Measurements from ENCODE around the gene C11orf91.

The C11orf91 gene

DNA sequence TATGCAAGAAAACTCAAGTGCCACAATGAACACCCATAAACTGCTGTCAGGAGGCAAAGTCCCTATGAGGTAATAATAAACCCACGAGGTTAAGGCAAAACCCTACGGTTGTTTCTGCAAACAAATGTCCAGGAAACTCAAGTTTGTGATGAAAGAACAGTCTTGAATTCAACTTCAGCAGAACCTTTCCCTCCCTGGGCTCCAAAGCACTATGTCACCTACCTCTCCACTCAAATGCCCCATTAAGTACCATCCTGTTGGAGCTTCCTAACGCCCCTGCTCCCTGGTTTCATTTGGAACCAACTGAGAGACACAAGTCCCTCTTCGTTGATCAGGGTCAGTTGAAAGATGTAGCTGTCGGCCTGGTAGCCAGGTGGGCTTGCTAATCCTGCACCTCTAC lies 2.6 kb upstream of the C11orf91 start:
- H3K9me3 ChIP-seq (ENCODE audit: control insufficient read depth, insufficient read depth, low read length) = no peaks in the 10 kb centered on the region
- no peak overlapping the region for H3K4me3 ChIP-seq (ENCODE audit: low read depth, low read length)
- H3K4me1 ChIP-seq (ENCODE audit: control insufficient read depth, insufficient read depth, low read length) = peaks cover 8% of the 10 kb centered on the region
- H3K9ac ChIP-seq (ENCODE audit: low read depth, low read length) = no peak overlapping the region
- H3K27me3 ChIP-seq (ENCODE audit: control insufficient read depth, insufficient read depth, low read length) = peaks cover 9% of the 10 kb centered on the region
- no peaks in the 10 kb centered on the region for H3K36me3 ChIP-seq (ENCODE audit: control insufficient read depth, insufficient read depth, low read length)

DNA sequence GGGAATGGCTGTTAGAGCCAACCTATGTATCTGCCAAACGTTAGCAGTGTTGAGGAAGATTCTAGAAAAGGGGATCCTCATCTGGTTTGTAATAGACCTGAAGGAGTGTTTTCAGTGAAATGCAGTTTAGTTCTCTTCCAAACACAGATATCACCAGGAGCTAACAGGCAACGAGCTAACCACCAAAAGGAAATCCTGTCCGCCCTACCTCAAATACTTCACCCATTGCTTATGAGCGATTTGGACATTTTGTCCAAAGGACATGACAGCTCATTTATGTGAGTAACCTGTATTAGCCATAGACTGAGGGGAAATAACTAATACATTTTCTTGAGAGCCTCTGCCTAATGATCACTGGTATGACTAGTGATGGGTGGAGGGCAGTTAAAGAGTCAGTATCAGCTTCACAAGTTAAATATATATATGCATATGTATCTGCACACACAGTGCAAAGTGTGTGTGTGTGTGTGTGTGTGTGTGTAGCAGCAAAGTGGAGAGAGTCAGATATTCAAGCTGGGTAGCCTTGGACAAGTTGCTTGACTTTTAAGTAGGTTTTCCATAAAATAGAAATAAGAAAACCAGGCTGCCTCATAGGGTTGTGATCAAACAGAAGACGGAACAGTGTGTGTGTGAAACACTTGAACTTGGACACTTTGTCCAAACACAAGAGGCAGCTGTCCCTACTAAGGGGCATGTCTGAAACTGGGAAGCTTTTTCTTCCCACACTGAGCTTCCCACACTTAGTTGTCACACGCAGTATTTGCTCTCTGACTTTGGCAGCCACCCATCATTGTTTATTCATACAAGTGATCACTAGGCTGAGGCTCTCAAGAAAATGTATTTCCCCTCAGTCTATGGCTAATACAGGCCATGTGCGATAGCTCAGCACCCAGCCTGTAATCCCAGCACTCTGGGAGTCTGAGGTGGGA lies 940 bp upstream of the C11orf91 start:
- peaks cover 9% of the 10 kb centered on the region for H3K27me3 ChIP-seq (ENCODE audit: control insufficient read depth, insufficient read depth, low read length)
- H3K4me3 ChIP-seq (ENCODE audit: low read depth, low read length) = peak overlapping the region; percentile 33
- H3K9me3 ChIP-seq (ENCODE audit: control insufficient read depth, insufficient read depth, low read length) = no peaks in the 10 kb centered on the region
- no peaks in the 10 kb centered on the region for H3K36me3 ChIP-seq (ENCODE audit: control insufficient read depth, insufficient read depth, low read length)
- H3K4me1 ChIP-seq (ENCODE audit: control insufficient read depth, insufficient read depth, low read length) = peaks cover 8% of the 10 kb centered on the region
- H3K9ac ChIP-seq (ENCODE audit: low read depth, low read length) = peak overlapping the region; percentile 60

DNA sequence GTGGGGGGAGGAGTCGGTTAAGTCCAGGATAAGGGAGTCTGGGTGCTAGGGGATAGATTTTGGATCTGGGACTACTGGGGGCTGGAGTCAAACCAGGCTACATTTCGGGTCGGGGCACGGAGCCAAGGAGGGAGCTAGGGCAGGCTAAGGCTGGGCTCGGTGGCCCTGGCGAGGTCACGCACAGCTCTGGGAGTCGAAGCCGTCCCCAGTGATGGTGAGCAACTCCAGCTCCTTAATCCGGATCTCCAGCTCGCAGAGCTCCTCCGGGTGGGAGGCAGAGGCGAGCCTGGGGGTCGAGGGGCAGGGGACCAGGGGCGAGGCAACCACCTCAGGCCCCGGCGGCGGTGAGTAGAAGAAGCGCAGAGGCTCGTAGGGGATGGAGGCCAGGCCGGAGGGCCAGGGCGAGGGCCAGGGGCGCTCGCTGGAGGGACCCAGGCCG lies 544 bp downstream of the C11orf91 start:
- Histone ChIP-seq H3K4me1 (ENCODE audit: control insufficient read depth, insufficient read depth, low read length) (peaks cover 11% of the 10 kb centered on the region), H3K4me3 (ENCODE audit: low read depth, low read length) (peak overlapping the region; percentile 28), H3K27me3 (ENCODE audit: control insufficient read depth, insufficient read depth, low read length) (peaks cover 9% of the 10 kb centered on the region), H3K9me3 (ENCODE audit: control insufficient read depth, insufficient read depth, low read length) (no peaks in the 10 kb centered on the region), H3K9ac (ENCODE audit: low read depth, low read length) (no peak overlapping the region), H3K36me3 (ENCODE audit: control insufficient read depth, insufficient read depth, low read length) (no peaks in the 10 kb centered on the region)

GRCh38 chr11:33699515-33700062 lies 1.0 kb downstream of the C11orf91 start:
- H3K4me1 ChIP-seq (ENCODE audit: control insufficient read depth, insufficient read depth, low read length) = peaks cover 12% of the 10 kb centered on the region
- no peaks in the 10 kb centered on the region for H3K9me3 ChIP-seq (ENCODE audit: control insufficient read depth, insufficient read depth, low read length)
- peak overlapping the region; percentile 28 for H3K4me3 ChIP-seq (ENCODE audit: low read depth, low read length)
- H3K9ac ChIP-seq (ENCODE audit: low read depth, low read length) = no peak overlapping the region
- H3K27me3 ChIP-seq (ENCODE audit: control insufficient read depth, insufficient read depth, low read length) = peaks cover 9% of the 10 kb centered on the region
- no peaks in the 10 kb centered on the region for H3K36me3 ChIP-seq (ENCODE audit: control insufficient read depth, insufficient read depth, low read length)

- Histone ChIP-seq H3K27me3 (ENCODE audit: control insufficient read depth, insufficient read depth, low read length) (peaks cover 9% of the 10 kb centered on the region), H3K36me3 (ENCODE audit: control insufficient read depth, insufficient read depth, low read length) (no peaks in the 10 kb centered on the region), H3K4me1 (ENCODE audit: control insufficient read depth, insufficient read depth, low read length) (peaks cover 12% of the 10 kb centered on the region), H3K9ac (ENCODE audit: low read depth, low read length) (no peak overlapping the region), H3K4me3 (ENCODE audit: low read depth, low read length) (no peak overlapping the region), H3K9me3 (ENCODE audit: control insufficient read depth, insufficient read depth, low read length) (no peaks in the 10 kb centered on the region)
Observed at GRCh38 chr11:33698921-33699320, 1.7 kb downstream of the C11orf91 start.

DNA sequence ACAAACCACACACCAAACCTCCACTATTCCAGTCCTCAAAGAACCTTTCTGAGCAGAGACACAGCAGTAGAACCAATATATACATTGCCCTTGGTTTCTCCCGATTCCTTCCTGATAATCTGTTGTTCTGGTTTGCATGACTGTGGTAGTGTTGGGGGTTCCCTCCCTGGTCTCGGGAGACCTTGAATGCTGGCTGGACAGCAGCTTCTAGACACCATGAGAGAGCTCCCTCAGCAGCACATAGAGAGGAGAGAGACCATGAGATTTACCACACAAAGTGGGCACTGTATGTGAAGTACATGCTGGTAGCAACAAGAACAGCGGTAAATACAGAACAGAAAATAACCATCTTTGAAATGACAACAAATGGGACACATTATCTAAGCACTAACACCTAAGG lies 2.6 kb downstream of the C11orf91 start:
- peaks cover 9% of the 10 kb centered on the region for H3K27me3 ChIP-seq (ENCODE audit: control insufficient read depth, insufficient read depth, low read length)
- no peaks in the 10 kb centered on the region for H3K9me3 ChIP-seq (ENCODE audit: control insufficient read depth, insufficient read depth, low read length)
- no peak overlapping the region for H3K9ac ChIP-seq (ENCODE audit: low read depth, low read length)
- no peak overlapping the region for H3K4me3 ChIP-seq (ENCODE audit: low read depth, low read length)
- H3K36me3 ChIP-seq (ENCODE audit: control insufficient read depth, insufficient read depth, low read length) = no peaks in the 10 kb centered on the region
- peaks cover 12% of the 10 kb centered on the region for H3K4me1 ChIP-seq (ENCODE audit: control insufficient read depth, insufficient read depth, low read length)

DNA sequence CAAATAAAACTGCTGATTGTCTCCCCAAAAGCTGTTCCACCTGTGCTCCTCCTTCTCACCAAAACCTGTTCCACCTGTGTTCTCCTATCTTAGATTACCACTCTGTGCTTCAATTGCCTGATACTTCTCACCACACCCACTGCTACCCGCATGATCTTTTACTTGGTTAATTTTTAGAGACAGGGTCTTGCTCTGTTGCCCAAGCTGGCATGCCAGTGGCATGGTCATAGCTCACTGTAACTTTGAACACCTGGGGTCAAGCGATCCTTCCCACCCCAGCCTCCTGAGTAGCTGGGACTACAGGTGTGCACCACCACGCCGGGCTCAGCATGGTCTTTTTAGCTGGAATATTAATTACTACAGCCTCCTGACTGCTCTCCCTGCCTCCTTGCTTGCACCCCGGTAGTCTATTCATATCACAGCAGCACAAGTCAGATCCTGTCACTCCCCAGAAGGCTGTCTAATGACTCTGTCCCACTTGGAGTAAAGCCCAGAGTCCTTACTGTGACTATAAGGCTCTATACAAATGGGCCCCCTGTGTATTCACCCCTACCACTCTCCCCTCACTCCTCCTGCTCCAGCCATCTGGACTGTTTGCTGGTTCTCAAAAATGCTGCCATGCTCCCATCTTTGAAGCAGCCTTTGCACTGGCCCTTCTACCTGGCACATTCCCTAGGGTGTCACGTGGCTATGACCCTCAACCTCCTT lies 3.5 kb downstream of the C11orf91 start:
- H3K9me3 ChIP-seq (ENCODE audit: control insufficient read depth, insufficient read depth, low read length) = no peaks in the 10 kb centered on the region
- peaks cover 9% of the 10 kb centered on the region for H3K27me3 ChIP-seq (ENCODE audit: control insufficient read depth, insufficient read depth, low read length)
- H3K9ac ChIP-seq (ENCODE audit: low read depth, low read length) = no peak overlapping the region
- H3K36me3 ChIP-seq (ENCODE audit: control insufficient read depth, insufficient read depth, low read length) = no peaks in the 10 kb centered on the region
- no peak overlapping the region for H3K4me3 ChIP-seq (ENCODE audit: low read depth, low read length)
- peaks cover 13% of the 10 kb centered on the region for H3K4me1 ChIP-seq (ENCODE audit: control insufficient read depth, insufficient read depth, low read length)

GRCh38 chr11:33696411-33696810 lies 4.2 kb downstream of the C11orf91 start:
- no peaks in the 10 kb centered on the region for H3K9me3 ChIP-seq (ENCODE audit: control insufficient read depth, insufficient read depth, low read length)
- H3K9ac ChIP-seq (ENCODE audit: low read depth, low read length) = no peak overlapping the region
- H3K4me3 ChIP-seq (ENCODE audit: low read depth, low read length) = no peak overlapping the region
- H3K27me3 ChIP-seq (ENCODE audit: control insufficient read depth, insufficient read depth, low read length) = peaks cover 9% of the 10 kb centered on the region
- peaks cover 16% of the 10 kb centered on the region for H3K4me1 ChIP-seq (ENCODE audit: control insufficient read depth, insufficient read depth, low read length)
- no peaks in the 10 kb centered on the region for H3K36me3 ChIP-seq (ENCODE audit: control insufficient read depth, insufficient read depth, low read length)

DNA sequence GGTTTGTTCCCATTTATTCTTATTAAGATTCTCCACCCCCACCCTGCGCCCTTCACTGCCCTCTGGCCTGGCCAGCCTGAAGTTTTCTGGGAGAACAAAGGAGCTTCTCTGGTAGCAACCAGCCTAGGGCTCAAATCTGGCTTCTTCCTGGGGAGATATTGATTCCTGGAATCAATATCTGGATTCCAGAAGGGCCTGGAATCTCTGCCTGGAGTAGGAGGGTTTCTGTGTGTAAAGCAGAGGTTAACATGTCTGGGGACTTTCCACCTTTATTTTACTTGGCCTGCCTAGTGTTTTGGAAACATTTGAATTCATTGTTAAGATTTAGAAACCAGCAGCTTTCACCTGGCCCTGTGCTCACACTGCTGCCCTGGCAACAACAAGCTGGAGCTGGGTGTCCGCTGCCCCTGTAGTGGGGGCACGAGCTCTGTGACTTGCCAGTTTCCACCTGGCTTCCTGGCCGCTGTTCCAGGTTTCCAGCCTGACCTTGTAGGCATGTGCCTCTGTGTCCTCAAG lies 5.5 kb downstream of the C11orf91 start:
- Histone ChIP-seq H3K4me1 (ENCODE audit: control insufficient read depth, insufficient read depth, low read length) (peaks cover 14% of the 10 kb centered on the region), H3K9ac (ENCODE audit: low read depth, low read length) (no peak overlapping the region)

DNA sequence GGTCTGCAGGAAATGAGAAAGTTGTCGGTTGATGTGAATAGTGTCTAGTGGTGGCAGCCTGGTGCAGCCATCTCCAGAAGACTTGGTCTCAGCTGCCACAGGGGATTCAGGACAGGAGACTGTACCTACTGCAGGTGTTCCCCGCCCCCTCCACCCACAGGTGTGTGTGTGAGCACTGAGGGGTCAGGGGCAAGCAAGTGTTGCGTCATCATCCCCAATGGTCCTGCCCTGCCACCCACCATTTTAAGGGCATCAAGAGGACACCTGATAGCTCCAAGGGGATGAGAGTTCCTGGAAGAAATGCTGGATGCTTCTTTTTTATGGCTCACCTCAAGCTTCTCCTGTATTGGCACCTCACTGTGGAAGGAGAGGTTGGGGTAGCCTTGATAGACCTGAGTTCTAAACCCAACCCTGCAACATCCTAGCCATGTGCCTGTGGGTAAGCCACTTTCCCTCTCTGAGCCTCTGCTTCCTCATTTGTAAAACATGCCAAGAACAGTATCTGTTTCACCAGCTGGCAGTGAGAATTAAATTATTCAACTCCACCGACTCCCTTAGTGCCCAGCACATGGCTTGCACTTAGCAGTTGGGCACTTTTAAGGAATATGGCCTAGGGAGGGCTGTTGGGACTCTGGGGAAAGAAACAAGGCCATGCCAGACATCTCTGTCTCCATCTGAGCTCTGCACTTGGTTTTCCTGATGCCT lies 6.1 kb downstream of the C11orf91 start:
- Histone ChIP-seq H3K9me3 (ENCODE audit: control insufficient read depth, insufficient read depth, low read length) (no peaks in the 10 kb centered on the region), H3K9ac (ENCODE audit: low read depth, low read length) (no peak overlapping the region), H3K36me3 (ENCODE audit: control insufficient read depth, insufficient read depth, low read length) (no peaks in the 10 kb centered on the region), H3K4me3 (ENCODE audit: low read depth, low read length) (no peak overlapping the region), H3K4me1 (ENCODE audit: control insufficient read depth, insufficient read depth, low read length) (peaks cover 11% of the 10 kb centered on the region), H3K27me3 (ENCODE audit: control insufficient read depth, insufficient read depth, low read length) (peaks cover 6% of the 10 kb centered on the region)

More for the DNA sequence above, 5.5 kb downstream of the C11orf91 start:
- Histone ChIP-seq H3K4me3 (ENCODE audit: low read depth, low read length) (no peak overlapping the region), H3K36me3 (ENCODE audit: control insufficient read depth, insufficient read depth, low read length) (no peaks in the 10 kb centered on the region), H3K9me3 (ENCODE audit: control insufficient read depth, insufficient read depth, low read length) (no peaks in the 10 kb centered on the region), H3K27me3 (ENCODE audit: control insufficient read depth, insufficient read depth, low read length) (peaks cover 9% of the 10 kb centered on the region)

DNA sequence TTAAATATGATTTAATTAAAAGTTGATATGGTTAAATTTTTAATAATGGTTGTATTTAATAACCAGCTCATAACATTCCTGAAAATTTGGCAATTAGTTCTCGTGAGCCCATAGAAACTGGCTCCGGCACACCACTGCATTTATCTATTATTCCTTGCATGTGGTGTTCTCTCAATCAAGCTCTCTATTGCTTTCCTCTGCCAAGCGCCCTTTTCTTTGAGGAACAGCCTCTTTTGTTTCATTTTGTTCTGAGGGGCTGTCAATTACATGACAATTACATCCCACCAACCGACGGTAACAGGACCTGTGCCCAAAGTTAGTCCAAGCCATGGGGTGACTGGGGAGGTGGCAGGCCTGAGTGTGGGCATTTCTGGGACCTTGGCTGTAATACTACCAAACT lies 8.1 kb downstream of the C11orf91 start:
- Histone ChIP-seq H3K4me1 (ENCODE audit: control insufficient read depth, insufficient read depth, low read length) (peaks cover 11% of the 10 kb centered on the region), H3K9ac (ENCODE audit: low read depth, low read length) (no peak overlapping the region), H3K36me3 (ENCODE audit: control insufficient read depth, insufficient read depth, low read length) (no peaks in the 10 kb centered on the region), H3K27me3 (ENCODE audit: control insufficient read depth, insufficient read depth, low read length) (no peaks in the 10 kb centered on the region), H3K9me3 (ENCODE audit: control insufficient read depth, insufficient read depth, low read length) (no peaks in the 10 kb centered on the region), H3K4me3 (ENCODE audit: low read depth, low read length) (no peak overlapping the region)

Measured in iPS-15b (cell line).